MM.1S (cell line): ENCODE data around the gene ITPRIPL1.

ENCODE experiments used
- DNase-seq: peaks from one replicate; pipeline ENCODE4 v3.0.0-alpha.2; 2015
- H2AFZ ChIP-seq: fragments of 300-600 bp; sonication (generic); 2 replicates; pipeline ENCODE4 v1.6.0; 2016; ENCODE audit warnings: antibody characterized with exemption, low read length
- H3F3A ChIP-seq: fragments of 300-600 bp; sonication (generic); 2 replicates; pipeline ENCODE4 v1.6.1; 2016; ENCODE audit warnings: mild to moderate bottlenecking, antibody characterized with exemption, low read length, moderate library complexity, mixed read lengths; ENCODE audit not compliant: insufficient read depth
- H3K27ac ChIP-seq: fragments of 300-600 bp; sonication (generic); 2 replicates; pipeline ENCODE4 v1.5.1; 2016; ENCODE audit warnings: mild to moderate bottlenecking, low read length
- H3K27me3 ChIP-seq: fragments of 300-600 bp; sonication (generic); replicated peaks from 2 replicates; pipeline ENCODE4 v1.6.0; 2016; ENCODE audit warnings: low read length; ENCODE audit not compliant: insufficient read depth
- H3K36me3 ChIP-seq: fragments of 300-600 bp; sonication (generic); replicated peaks from 2 replicates; pipeline ENCODE4 v1.6.1; 2016; ENCODE audit warnings: mild to moderate bottlenecking, low read length, mixed read lengths; ENCODE audit not compliant: insufficient read depth
- H3K4me1 ChIP-seq: fragments of 300-600 bp; sonication (generic); 2 replicates; pipeline ENCODE4 v1.6.1; 2016; ENCODE audit warnings: low read length, mixed read lengths
- H3K4me2 ChIP-seq: fragments of 300-600 bp; sonication (generic); 2 replicates; pipeline ENCODE4 v1.6.0; 2016; ENCODE audit warnings: low read depth, low read length
- H3K4me3 ChIP-seq: fragments of 300-600 bp; sonication (generic); 2 replicates; pipeline ENCODE4 v1.5.1; 2016; ENCODE audit warnings: low read length, mixed read lengths
- H3K79me2 ChIP-seq: fragments of 300-600 bp; sonication (generic); 2 replicates; pipeline ENCODE4 v1.6.1; 2016; ENCODE audit warnings: mixed run types, low read length, mixed read lengths
- H3K9ac ChIP-seq: fragments of 300-600 bp; sonication (generic); 2 replicates; pipeline ENCODE4 v1.6.1; 2016; ENCODE audit warnings: low read length, mixed read lengths
- H3K9me2 ChIP-seq: fragments of 300-600 bp; sonication (generic); replicated peaks from 2 replicates; pipeline ENCODE4 v1.6.1; 2016; ENCODE audit warnings: mild to moderate bottlenecking, low read length, mixed read lengths; ENCODE audit not compliant: insufficient read depth
- H3K9me3 ChIP-seq: fragments of 300-600 bp; sonication (generic); replicated peaks from 2 replicates; pipeline ENCODE4 v1.6.1; 2016; ENCODE audit warnings: mild to moderate bottlenecking, low read length, mixed read lengths; ENCODE audit not compliant: insufficient read depth
- H4K20me1 ChIP-seq: fragments of 300-600 bp; sonication (generic); 2 replicates; pipeline ENCODE4 v1.6.1; 2016; ENCODE audit warnings: mild to moderate bottlenecking, low read length, moderate library complexity, mixed read lengths; ENCODE audit not compliant: insufficient read depth
- EZH2 ChIP-seq: fragments of 300-600 bp; sonication (generic); optimal IDR thresholded peaks from 2 replicates; pipeline ENCODE3; 2017; ENCODE audit warnings: low read depth, mild to moderate bottlenecking, antibody characterized with exemption, low read length, mixed read lengths
- EZH2phosphoT487 ChIP-seq: fragments of 300-600 bp; sonication (generic); IDR thresholded peaks from 2 replicates; pipeline ENCODE4 v1.6.1; 2018; ENCODE audit warnings: antibody characterized with exemption, low read length
- TF ChIP-seq, protein P1 (sequence below): fragments of 300-600 bp; sonication (generic); IDR thresholded peaks from 2 replicates; pipeline ENCODE4 v1.5.1; 2016; ENCODE audit warnings: antibody characterized with exemption, low read length, mixed read lengths

The ITPRIPL1 gene

DNA sequence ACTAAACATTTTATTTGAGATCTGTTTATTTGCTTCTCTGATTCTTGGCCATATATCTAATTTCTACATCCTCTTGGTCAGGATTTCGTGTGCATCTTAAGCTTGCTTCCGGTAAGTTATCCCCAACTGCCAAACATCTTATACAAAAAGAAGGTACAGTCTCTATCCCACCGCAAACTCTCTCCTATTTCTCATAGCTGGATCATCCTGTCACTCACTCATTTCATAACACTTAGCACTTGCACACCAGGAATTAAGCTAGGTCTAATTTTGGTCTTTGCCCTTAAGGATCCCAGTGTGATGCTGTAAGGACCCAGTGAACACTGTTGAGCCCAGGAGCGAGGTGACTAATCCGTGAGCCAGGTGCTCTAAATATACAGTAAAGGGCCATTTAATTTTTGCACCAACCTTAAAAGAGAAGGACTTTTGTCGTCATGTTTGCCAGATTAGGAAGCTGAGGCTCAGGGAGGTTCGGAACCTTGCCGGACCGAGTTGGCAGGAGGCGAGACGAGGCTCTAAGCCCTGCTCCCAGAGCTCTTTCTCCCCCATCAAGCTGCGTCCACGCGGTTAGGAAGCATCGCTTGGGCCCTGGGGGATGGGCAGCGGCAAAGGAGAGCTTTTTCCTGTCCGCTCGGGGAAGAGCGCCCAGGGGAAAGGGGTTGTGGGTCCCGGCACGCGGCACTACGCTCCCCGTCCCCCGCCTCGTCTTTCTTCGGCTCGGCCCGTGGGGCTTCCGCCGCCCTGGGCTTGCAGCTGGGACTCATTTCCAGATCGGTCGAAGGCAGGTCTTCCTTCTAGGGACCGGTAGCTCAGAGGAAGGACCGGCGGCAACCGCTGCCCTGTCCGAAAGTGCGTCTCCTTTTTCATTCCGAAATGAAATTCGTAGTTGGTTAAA is 4.1 kb upstream of the ITPRIPL1 start:
- Histone ChIP-seq H3K36me3 (no peaks in the 10 kb centered on the region), H3K27ac (peak overlapping the region; percentile 64; the same call in 1 of the 2 replicates), H3K9me2 (no peaks in the 10 kb centered on the region), H3K9me3 (no peaks in the 10 kb centered on the region), H2AFZ (peak overlapping the region; percentile 94), H3F3A (peaks cover 22% of the 10 kb centered on the region), H3K9ac (peak overlapping the region; percentile 62), H3K4me3 (peak overlapping the region; percentile 90), H3K27me3 (no peaks in the 10 kb centered on the region), H4K20me1 (no peaks in the 10 kb centered on the region), H3K4me2 (peak overlapping the region; percentile 98), H3K79me2 (peaks cover 7% of the 10 kb centered on the region), H3K4me1 (peaks cover 19% of the 10 kb centered on the region)
- peak; percentile 21 for DNase-seq
- TF ChIP-seq EZH2 (no peak), EZH2phosphoT487 (no peak)
- TF ChIP-seq, protein P1, sequence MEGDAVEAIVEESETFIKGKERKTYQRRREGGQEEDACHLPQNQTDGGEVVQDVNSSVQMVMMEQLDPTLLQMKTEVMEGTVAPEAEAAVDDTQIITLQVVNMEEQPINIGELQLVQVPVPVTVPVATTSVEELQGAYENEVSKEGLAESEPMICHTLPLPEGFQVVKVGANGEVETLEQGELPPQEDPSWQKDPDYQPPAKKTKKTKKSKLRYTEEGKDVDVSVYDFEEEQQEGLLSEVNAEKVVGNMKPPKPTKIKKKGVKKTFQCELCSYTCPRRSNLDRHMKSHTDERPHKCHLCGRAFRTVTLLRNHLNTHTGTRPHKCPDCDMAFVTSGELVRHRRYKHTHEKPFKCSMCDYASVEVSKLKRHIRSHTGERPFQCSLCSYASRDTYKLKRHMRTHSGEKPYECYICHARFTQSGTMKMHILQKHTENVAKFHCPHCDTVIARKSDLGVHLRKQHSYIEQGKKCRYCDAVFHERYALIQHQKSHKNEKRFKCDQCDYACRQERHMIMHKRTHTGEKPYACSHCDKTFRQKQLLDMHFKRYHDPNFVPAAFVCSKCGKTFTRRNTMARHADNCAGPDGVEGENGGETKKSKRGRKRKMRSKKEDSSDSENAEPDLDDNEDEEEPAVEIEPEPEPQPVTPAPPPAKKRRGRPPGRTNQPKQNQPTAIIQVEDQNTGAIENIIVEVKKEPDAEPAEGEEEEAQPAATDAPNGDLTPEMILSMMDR, result no peak

DNA sequence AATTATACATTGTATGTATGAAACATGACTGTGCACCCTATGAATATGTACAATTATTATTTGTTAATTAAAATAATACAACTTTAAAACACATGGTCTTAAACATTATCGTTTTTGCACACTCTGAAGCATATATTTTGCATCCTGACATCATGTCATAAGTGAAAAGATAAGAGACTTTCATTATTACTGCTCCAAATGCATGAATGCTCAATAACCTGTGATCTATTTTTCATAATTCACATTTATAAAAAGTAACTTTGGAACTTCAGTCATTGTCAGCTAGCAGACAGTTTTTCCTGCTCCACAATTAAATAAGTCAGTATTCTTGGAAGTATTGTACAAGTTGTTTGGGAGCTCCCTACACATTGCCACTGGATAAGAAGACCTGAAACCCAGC is 1.3 kb upstream of the ITPRIPL1 start:
- Histone ChIP-seq H3K9me3 (no peaks in the 10 kb centered on the region), H3K4me1 (peaks cover 19% of the 10 kb centered on the region), H3K27ac (no peak overlapping the region), H3K9ac (no peak overlapping the region), H3K9me2 (no peaks in the 10 kb centered on the region), H3K79me2 (peaks cover 33% of the 10 kb centered on the region), H3F3A (peaks cover 22% of the 10 kb centered on the region), H3K4me2 (no peak overlapping the region), H4K20me1 (no peaks in the 10 kb centered on the region), H3K4me3 (no peak overlapping the region), H2AFZ (no peak overlapping the region), H3K27me3 (no peaks in the 10 kb centered on the region), H3K36me3 (peaks cover 4% of the 10 kb centered on the region; the same call in 1 of the 2 replicates)
- DNase-seq, result no peak
- TF ChIP-seq, protein P1, result no peak
- TF ChIP-seq EZH2 (no peak), EZH2phosphoT487 (no peak)

GRCh38 chr2:96324721-96325040 is 436 bp upstream of the ITPRIPL1 start:
- peak overlapping the region; percentile 15; the same call in 1 of the 2 replicates for H3K27ac ChIP-seq
- peaks cover 19% of the 10 kb centered on the region for H3K4me1 ChIP-seq
- H4K20me1 ChIP-seq, result no peaks in the 10 kb centered on the region
- TF ChIP-seq, protein P1, result no peak
- TF ChIP-seq EZH2phosphoT487 (no peak), EZH2 (no peak)
- peak overlapping the region; percentile 93 for H3K4me2 ChIP-seq
- no peaks in the 10 kb centered on the region for H3K27me3 ChIP-seq
- peak overlapping the region; percentile 97 for H2AFZ ChIP-seq
- H3K4me3 ChIP-seq, result peak overlapping the region; percentile 81
- H3K36me3 ChIP-seq, result peaks cover 4% of the 10 kb centered on the region; the same call in 1 of the 2 replicates
- H3K9ac ChIP-seq, result peak overlapping the region; percentile 63; the same call in 1 of the 2 replicates
- peaks cover 22% of the 10 kb centered on the region for H3F3A ChIP-seq
- peaks cover 33% of the 10 kb centered on the region for H3K79me2 ChIP-seq
- H3K9me2 ChIP-seq, result no peaks in the 10 kb centered on the region
- no peak for DNase-seq
- H3K9me3 ChIP-seq, result no peaks in the 10 kb centered on the region
